COLO668 (cell line): ENCODE data around the gene DLEC1.
"Not testable (repeated sequence)": the region's sequence is repeated elsewhere in the genome, so short reads cannot be mapped to it uniquely, and the experiment has no call there.

Experiments used
- DNase-seq: peaks from one replicate; lab custom pipeline; 2025; ENCODE audit not compliant: unreplicated experiment; lab: John Stamatoyannopoulos, UW

The DLEC1 gene

DNA sequence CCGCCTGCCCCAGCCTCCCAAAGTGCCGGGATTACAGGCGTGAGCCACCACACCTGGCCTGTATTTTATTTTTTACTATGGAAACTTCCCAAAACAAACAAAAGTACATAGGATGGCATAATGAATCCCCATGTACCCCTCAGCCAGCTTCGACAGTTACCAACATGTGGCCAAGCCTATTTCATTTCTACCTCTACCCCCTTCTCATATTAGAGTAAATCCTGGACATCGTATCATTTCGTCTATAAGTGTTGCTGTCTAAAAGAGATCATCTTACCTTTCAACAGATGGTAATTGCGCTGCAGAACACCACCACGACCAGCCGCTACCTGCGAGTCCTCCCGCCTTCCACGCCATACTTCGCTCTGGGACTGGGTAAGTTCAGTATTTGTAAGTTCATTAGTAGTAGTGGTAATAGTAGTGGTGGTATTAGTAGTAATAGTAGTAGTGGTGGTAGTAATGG lies 44.9 kb downstream of the DLEC1 start:
- no peak for DNase-seq

DNA sequence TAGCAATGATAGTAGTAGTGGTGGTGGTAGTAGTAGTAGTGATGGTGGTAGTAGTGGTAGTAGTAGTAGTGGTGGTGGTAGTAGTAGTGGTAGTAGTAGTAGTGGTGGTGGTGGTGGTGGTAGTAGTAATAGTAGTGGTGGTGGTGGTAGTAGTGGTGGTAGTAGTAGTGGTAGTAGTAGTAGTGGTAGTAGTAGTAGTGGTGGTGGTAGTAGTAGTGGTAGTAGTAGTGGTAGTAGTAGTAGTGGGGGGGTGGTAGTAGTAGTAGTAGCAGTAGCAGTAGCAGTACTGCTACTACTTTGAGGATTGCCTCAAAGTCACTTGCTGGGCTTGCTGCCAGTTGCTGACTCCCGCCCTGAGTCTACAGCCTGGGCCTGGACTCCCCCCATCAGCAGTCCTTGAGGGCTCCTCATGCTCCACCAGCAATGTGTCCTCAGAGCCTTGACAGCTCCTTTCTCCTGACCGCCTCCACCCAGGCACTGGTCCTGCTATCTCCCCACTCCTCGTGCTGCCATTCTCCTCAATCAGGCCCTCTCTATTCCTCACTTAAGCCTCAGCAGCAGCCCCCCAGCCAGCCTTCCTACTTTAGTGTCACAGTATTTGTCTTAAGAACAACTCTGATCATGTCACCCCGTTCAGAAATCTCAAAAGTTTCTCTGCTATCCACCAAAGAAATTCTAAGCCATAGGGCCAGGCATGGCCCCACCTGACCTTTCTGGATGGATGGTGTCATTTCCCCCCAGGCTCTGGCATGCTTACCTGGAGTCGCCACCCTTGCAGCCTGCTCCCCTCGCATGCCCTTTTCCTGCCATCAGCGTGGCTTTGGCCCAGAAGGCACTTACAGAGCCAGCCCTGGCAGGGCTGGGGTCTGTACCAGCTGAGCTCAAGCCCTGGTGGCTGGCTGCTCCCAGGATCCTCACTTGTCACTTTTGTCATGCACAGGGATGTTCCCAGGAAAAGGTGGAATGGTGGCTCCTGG lies 45.6 kb downstream of the DLEC1 start:
- no peak for DNase-seq

DNA sequence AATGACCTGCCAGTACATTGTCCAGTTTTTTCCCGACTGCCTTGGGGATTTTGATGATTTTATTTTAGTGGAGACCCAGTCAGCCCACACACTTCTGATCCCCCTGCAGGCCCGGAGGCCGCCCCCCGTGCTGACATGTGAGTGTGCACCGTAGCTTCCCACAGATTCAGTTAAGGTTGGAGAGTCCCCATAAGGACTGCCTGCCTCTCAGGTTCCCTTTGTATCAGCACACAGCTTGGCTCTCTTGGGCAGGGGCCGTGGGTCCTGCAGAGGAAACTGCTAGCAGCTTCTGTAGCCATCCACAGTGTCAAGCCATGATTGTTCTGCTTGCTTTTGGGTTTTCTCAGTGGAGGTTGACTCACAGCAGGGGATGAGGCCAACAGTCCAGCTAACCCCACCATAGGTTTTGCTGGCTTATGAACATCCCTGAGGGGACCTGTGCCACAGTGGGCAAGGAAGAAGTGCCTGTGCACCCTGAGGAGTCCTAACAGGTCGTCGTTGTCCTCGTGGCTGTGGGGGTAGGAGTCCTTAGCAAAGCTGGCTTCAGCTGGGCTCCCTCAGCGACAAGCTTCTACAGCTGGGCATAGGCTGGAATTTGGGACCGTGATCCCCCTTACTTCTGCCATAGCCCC lies 46.4 kb downstream of the DLEC1 start:
- DNase-seq, result no peak

DNA sequence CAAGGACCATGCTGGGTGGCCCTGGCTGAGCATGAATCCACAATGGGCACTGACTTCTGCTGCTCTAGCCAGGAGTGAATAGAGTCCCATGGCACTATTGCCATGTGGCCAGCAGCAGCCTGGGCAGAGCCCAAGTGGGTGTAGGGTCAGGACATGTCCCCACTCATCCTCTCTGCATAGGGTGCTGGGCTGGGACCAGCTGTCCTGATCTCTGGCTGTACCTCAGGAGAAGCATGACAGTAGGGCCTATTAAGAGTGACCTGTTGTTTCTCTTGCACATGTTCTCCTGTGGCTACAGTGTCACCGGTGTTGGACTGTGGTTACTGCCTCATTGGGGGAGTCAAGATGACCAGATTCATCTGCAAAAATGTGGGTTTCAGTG lies 46.9 kb downstream of the DLEC1 start:
- no peak for DNase-seq

DNA sequence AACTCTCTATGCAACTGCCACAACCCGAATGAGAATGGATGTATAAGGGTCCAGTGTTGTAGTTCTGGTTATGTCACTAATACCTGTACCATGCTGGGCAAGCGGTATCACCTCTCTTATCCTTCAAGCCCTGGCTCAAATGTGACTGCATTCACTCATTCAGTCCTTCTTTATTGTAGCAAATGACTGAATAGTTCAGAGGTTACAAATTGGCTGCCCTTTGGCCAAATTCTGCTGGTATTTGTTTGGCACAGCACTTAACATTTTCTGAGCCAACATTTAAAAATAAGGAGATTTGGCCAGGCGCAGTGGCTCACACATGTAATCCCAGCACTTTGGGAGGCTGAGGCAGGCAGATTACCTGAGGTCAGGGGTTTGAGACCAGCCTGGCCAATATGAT lies 47.5 kb downstream of the DLEC1 start:
- no peak for DNase-seq

DNA sequence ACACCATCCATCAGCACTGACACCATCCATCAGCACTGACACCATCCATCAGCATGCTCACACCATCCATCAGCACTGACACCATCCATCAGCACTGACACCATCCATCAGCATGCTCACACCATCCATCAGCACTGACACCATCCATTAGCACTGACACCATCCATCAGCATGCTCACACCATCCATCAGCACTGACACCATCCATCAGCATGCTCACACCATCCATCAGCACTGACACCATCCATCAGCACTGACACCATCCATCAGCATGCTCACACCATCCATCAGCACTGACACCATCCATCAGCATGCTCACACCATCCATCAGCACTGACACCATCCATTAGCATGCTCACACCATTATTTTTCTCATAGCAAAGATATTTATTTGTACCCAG lies 48.3 kb downstream of the DLEC1 start:
- not testable (repeated sequence) for DNase-seq

DNA sequence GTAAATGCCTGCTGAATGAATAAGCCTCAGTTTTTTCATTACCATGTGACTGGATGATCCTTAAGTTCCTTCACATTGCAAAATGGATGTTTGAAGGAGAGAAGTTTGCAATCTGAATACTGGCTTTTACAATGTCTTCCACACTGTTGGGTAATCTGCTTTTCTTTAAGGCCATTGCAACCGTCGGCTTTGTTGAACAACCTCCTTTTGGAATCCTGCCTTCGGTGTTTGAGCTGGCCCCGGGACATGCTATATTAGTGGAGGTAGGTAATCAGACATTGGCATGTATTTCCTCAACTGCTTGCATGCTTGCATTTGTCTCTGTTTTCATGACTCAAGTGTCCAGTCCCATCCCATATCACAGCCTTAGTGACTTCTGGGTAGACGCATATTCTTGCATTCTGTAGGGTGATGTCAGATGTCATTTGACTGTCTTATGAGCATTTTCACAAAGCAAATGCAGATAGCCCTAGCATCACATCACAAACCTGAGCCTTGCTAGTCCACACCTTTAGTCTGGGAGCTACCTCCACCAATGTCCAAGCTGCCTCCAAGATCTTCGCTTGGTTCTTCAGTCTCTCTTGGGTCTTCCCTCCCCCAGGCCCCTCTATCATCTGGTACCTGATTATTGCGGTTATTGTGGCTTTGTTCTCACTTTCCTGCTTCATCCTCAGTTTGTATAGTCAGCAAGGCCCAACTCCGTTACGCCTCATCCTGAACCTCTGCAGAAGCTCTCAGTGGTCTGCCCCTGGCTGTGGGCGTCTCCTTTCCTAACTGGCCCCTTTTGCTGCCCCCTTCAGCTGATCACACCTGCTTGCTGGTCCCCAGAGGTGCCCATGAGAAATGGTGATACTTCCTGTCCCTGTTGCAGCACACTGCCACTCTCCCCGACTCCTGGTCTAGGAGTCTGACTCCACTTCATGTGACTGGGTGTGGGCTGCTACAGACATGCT lies 49.4 kb downstream of the DLEC1 start:
- no peak for DNase-seq

DNA sequence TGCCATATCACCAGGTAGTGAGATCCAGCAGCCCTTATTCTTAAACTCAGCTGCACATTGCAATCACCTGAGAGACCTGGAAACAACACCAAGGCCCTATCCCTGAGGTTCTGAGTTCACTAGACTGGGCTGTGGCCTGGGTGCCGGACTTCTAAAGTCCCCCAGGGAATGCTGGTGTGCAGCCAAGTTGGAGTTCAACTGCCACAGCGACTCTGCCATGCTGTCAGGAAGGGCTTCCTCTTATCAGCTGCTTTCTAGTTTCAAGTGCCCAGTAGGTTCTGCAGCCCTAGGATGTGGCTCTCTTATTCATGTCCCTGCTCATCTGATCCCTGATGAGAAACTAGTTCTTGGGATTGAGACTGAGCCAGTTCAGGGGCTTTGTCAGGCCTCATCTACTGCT lies 50.2 kb downstream of the DLEC1 start:
- no peak for DNase-seq

DNA sequence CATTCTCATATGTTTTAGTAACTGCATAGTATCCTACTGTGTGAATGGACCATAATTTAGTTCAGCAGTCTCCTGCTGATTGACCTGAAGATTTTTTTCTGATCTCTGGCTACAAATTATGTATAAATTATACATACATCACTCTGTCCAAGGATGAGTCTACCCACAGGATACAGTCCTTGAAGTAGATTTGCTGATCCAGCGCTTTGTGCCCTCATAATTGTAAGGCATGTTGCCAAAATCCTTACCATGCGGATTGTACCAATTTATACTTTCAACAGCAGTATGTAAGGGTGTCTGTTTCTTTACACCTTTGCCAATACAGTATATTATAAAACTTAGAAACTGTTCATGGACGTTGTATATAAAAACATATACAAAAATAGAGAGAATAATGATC lies 51.4 kb downstream of the DLEC1 start:
- DNase-seq, result no peak

DNA sequence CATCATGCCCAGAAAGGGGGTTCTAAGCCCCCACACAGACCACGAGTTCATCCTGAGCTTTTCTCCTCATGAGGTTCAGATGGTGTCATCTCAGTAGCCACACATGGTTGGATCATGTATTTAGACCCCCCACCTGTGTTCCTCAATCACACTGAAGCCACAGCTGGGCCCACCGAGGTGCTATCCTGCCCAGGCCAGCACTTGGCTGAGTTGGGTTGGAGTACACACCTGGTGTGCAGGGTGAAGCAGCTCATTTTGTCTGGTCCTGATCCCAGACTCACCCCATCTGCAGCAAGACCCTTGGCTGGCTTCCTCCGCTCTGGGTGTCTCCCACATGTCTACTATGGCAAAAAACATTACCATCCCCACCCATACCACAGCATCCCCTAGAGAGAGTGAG lies 56.0 kb downstream of the DLEC1 start:
- DNase-seq, result no peak

DNA sequence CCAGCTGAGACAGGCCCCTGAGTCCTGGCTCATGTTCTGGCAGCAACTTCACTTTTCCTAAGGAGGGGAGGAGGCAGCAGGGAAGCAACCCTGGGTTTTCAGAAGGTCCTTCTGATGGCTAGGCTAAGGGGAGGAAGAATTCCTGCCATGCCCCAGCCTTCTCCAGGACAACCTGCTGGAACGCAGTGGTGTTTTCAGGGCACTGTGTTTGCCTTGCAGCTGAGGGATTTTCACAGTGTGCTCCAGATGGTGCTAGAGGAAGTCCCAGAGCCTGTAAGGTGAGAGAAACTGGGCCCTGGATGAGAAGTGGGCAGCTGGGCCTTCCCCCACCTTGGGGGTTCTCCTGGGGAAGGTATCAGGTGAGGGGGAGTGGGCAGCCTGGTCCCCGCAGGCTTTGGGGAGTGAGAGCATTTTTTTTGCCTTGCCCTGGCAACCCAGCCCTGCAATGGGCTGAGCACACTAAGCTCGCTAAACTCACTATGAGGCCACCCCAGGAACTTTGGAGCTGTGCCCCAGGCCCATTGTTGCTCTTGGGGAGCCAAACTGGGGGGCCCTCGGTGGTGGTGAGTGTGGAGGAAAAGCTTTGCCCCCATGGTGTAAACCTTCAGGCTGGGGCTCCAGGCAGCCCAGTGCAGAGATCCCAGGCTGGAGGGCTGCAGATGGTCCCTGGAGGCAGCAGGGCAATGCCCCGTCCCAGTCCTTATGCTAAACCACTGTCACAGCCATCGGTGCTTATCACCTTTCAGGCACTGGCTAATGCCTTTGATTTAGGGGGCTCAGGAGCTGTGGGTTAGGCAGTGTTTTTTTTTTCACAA lies 56.9 kb downstream of the DLEC1 start:
- DNase-seq, result no peak

DNA sequence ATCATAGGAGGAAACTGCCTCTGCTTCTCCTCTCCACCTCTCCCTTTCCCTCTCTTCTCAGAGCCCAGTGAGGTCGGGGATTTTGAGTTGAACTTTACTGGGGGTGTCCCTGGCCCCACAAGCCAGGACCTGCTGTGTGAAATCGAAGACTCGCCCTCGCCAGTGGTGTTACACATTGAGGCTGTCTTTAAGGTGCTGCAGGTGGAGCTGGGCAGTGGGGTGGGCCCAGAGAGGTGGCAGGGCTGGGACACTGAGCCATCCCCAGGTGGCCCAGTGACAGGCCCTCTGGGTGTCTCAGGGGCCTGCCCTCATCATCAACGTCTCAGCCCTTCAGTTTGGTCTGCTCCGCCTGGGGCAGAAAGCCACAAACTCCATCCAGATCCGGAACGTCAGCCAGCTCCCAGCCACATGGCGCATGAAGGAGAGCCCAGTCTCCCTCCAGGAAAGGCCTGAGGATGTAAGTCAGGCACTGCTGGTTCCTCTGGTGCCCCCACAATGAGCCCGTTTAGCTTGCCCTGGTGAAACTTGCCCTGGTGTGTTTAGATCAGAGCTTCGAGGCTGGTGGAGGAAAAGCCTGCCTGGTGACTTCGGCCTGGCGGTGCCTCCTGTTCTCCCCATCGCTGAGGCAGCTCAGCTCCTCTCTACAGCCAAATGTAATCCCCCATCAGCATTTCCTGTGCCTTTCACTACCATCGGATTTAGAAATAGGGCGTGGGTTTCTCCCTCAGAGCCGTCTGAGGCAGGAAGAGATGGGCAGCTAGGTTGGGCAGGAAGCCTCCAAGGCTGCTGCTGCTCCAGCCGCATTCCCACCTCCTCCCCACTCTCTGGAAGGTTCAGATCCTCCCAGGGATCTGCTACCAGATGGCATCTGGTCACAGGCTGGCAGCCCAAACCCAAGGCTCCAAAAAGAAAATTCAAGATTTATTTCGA lies 58.7 kb downstream of the DLEC1 start:
- no peak for DNase-seq

DNA sequence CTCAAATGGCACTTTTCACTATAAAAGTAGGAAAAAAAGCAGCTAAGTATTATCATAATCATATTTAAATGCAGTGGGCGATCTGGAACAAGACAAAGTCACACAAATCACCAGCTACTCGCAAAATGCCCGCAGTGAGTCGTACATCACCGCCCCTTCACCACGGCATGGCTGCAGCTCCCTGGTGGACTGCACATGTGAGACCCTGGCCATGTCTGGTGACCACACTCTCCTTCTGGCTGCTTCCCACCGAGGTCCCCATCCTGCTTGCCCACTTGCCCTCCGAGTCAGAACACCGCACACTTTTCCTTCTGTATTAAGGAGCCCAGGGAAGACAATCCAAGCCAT lies 59.3 kb downstream of the DLEC1 start:
- no peak for DNase-seq

DNA sequence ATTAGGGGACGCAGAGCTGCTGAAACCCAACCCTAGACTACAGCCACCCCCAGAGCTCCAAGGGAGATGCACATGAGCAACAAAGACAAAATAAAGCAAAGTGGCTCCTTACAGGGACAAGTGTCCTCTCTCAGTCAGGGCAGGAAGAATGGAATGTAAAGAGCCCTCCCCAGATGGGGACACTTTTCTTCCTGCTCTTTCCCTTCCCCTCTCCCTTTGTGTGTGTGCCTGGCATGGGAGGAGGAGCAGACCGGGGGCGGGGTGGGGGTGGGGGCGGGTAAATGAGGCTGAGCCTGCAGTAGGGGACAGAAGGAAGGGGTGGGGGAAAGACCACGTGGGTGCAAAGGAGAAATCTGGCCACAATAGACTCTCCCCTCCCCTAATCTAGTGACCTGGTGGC lies 60.5 kb downstream of the DLEC1 start:
- no peak for DNase-seq

DNA sequence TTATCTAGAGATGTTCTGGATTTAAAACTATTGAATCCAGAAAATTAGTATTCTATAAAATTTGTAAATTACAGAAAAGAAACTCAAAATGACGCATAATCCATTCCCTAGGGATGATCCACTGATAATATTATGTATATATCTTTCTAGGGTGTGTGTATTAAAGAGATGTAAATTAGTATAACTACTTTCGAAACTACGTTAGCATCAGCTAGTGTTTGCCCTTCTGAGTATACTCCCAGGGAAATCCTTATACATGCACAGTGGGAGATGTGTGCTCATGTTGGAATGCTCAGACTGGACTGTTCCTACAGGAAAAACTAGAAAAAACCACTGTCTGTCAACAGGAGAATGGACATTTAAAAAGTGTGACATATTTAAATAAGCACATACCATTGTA lies 61.5 kb downstream of the DLEC1 start:
- DNase-seq, result no peak

DNA sequence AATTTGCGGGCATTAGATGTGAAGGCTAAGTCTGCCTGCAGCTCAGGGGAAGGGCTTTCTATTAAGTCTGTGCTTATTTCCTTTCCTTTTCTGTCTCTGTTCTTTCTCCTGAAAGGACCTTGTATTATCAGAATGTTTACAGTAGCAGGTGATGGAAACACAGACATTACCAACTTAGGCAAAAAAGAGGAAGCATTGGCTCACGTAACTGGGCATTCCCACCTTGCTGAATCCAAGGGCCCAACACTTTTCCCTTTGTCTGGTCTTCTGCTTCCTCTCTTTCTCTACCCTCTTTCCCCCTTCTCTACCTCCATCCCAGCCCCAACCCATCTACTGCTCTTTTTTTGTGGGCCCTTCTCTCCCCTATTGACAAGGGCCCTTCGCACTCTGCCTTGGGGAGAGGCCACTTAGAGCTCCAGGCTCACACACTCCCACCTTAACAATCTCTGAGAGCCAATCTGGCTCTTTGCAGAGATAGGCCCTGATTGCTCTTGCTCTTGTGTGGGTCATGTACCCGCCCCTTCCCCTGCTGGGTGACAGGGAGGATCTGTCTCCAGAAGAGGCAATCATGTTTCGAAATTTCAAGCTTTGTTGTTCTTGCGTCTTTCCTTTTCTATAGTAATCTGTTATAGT lies 62.9 kb downstream of the DLEC1 start:
- DNase-seq, result no peak

DNA sequence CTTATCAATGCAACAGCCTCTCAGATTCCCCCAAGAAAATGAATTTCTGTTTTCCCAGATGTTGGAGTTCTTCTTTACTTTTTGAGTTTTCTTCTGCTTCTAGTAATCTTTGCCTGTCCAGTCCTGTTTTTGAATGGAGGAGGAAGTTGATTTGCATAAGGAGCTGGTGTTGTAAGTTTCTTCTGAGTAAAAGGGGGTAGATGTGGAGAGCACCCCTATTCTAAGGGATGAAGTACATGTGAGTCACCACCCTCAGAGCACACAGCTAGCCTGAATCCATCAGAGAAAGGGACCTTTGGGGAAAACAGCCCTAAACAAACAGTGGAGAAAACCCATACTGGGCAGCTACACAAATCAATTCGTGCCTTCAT lies 63.4 kb downstream of the DLEC1 start:
- DNase-seq, result no peak

DNA sequence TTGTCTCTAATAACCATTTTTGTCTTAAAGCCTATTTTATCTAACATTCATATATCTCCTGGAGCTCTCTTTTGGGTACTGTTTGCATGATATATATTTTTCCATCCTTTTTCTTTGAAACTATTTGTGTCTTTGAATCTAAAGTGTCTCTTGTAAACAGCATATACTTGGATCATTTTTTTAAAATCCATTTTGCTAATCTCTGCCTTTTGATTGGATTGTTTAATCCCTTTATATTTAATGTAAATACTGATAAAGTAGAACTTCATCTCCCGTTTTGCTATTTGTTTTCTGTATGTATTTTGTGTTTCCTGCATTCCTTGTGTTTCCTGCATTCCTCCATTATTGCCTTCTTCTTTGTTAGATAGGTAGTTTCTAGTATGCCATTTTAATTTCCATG lies 66.5 kb downstream of the DLEC1 start:
- DNase-seq, result no peak
